Stimulated activated CD8-positive, alpha-beta memory T cell treated with anti-CD3 and anti-CD28 coated beads, Interleukin-12 subunit alpha, Interleukin-12 subunit beta, amount 100 ng/mL, for 24 hours (primary cell): Measurements from ENCODE around the gene SGCD.

Experiments used
- DNase-seq: peaks from one replicate; pipeline ENCODE4 v3.0.0-alpha.2; 2020; ENCODE audit errors: extremely low read depth

SGCD gene

GRCh38 chr5:156513123-156513815 is 186.3 kb downstream of the SGCD start:
- no peak for DNase-seq

- DNase-seq: no peak
Measured at GRCh38 chr5:156515121-156515520, 188.2 kb downstream of the SGCD start.

GRCh38 chr5:156515803-156516360 is 188.9 kb downstream of the SGCD start:
- no peak for DNase-seq

GRCh38 chr5:156522651-156523529 is 195.9 kb downstream of the SGCD start:
- DNase-seq: no peak

GRCh38 chr5:156523607-156524006 is 196.6 kb downstream of the SGCD start:
- DNase-seq: no peak

- no peak for DNase-seq
Measured at GRCh38 chr5:156526081-156526925, 199.3 kb downstream of the SGCD start.

GRCh38 chr5:156527611-156528010 is 200.6 kb downstream of the SGCD start:
- DNase-seq: no peak

- no peak for DNase-seq
Measured at GRCh38 chr5:156528673-156529072, 201.7 kb downstream of the SGCD start.

- no peak for DNase-seq
Measured at GRCh38 chr5:156529892-156530291, 202.9 kb downstream of the SGCD start.

GRCh38 chr5:156531199-156531598 is 204.2 kb downstream of the SGCD start:
- no peak for DNase-seq

- no peak for DNase-seq
Measured at GRCh38 chr5:156532921-156533320, 206.0 kb downstream of the SGCD start.

GRCh38 chr5:156534085-156534484 is 207.1 kb downstream of the SGCD start:
- no peak for DNase-seq

GRCh38 chr5:156534906-156535485 is 208.0 kb downstream of the SGCD start:
- DNase-seq: no peak

- DNase-seq: no peak
Measured at GRCh38 chr5:156540491-156540890, 213.5 kb downstream of the SGCD start.

- DNase-seq: no peak
Measured at GRCh38 chr5:156541582-156541981, 214.6 kb downstream of the SGCD start.

GRCh38 chr5:156543348-156544145 is 216.6 kb downstream of the SGCD start:
- DNase-seq: no peak

GRCh38 chr5:156552855-156553358 is 225.9 kb downstream of the SGCD start:
- DNase-seq: no peak

- no peak for DNase-seq
Measured at GRCh38 chr5:156556666-156557406, 229.9 kb downstream of the SGCD start.

GRCh38 chr5:156560002-156560401 is 233.0 kb downstream of the SGCD start:
- DNase-seq: no peak

GRCh38 chr5:156561651-156562050 is 234.7 kb downstream of the SGCD start:
- no peak for DNase-seq
